HEK293T (cell line): ENCODE results near the gene ANO6.

Experiments
- ARNT ChIP-seq: fragments of 450-650 bp; IDR thresholded peaks from 2 replicates; pipeline ENCODE4 v1.6.1; 2017; ENCODE audit warnings: mild to moderate bottlenecking
- BHLHE40 ChIP-seq: fragments of 450-650 bp; IDR thresholded peaks from 2 replicates; pipeline ENCODE4 v1.6.1; 2016; ENCODE audit warnings: mild to moderate bottlenecking, moderate library complexity, borderline replicate concordance
- CTBP1 ChIP-seq: fragments of 450-650 bp; IDR thresholded peaks from 2 replicates; pipeline ENCODE4 v1.6.1; 2016; ENCODE audit warnings: borderline replicate concordance
- FOXM1 ChIP-seq: fragments of 450-650 bp; IDR thresholded peaks from 2 replicates; pipeline ENCODE4 v1.6.1; 2017; ENCODE audit warnings: mild to moderate bottlenecking, borderline replicate concordance
- L3MBTL2 ChIP-seq: fragments of 450-650 bp; conservative IDR thresholded peaks from 2 replicates; pipeline ENCODE4 v1.6.1; 2016; ENCODE audit warnings: mild to moderate bottlenecking
- LEF1 ChIP-seq: fragments of 450-650 bp; IDR thresholded peaks from 2 replicates; pipeline ENCODE4 v1.6.1; 2017; ENCODE audit warnings: mild to moderate bottlenecking, borderline replicate concordance
- NFRKB ChIP-seq: fragments of 450-650 bp; IDR thresholded peaks from 2 replicates; pipeline ENCODE4 v1.6.1; 2016; ENCODE audit warnings: mild to moderate bottlenecking, moderate library complexity
- SP1 ChIP-seq: fragments of 450-650 bp; IDR thresholded peaks from 2 replicates; pipeline ENCODE4 v1.6.1; 2017
- SUZ12 ChIP-seq: fragments of 450-650 bp; IDR thresholded peaks from 2 replicates; pipeline ENCODE4 v1.6.1; 2016; ENCODE audit warnings: mild to moderate bottlenecking
- ZNF384 ChIP-seq: fragments of 450-650 bp; IDR thresholded peaks from 2 replicates; pipeline ENCODE4 v1.6.1; 2016

- TF ChIP-seq NFRKB, result no peak
- TF ChIP-seq FOXM1, result no peak
- no peak for TF ChIP-seq SP1
- no peak for TF ChIP-seq BHLHE40
- no peak for TF ChIP-seq SUZ12
- no peak for TF ChIP-seq LEF1
- TF ChIP-seq ARNT, result no peak
- no peak for TF ChIP-seq L3MBTL2
- no peak for TF ChIP-seq ZNF384
- TF ChIP-seq CTBP1, result no peak
Observed at GRCh38 chr12:45170456-45171042, 45.3 kb upstream of the ANO6 start.
